Uterus (tissue), 4 donors: ENCODE results near the gene WWOX. TPM values are rescaled to one million over a fixed set of nuclear protein-coding genes. Genes with fewer than 3 reads are reported as not detected.

Source experiments
- DNase-seq, 2 donors: peaks; one replicate each; pipeline ENCODE4 v3.0.0-alpha.2; 2019 to 2020
- H3K27ac ChIP-seq, 2 donors: fragments of 200-600 bp; sonication (generic); 1 replicate in 1 of 2; 2 replicates in 1 of 2; pipeline ENCODE4 v1.5.1; 2016 to 2018
- H3K27me3 ChIP-seq, 2 donors: fragments of 200-600 bp; sonication (generic); one replicate each; pipeline ENCODE4 v1.5.1; 2018 to 2019; ENCODE audit warnings: control low read depth in 1 of 2
- H3K36me3 ChIP-seq, 2 donors: fragments of 200-600 bp; sonication (generic); one replicate each; pipeline ENCODE4 v1.5.1; 2019; ENCODE audit warnings: control low read depth in 1 of 2
- H3K4me1 ChIP-seq, 2 donors: fragments of 200-600 bp; sonication (generic); one replicate each; pipeline ENCODE4 v1.5.1; 2018 to 2019; ENCODE audit warnings: control low read depth in 1 of 2
- H3K4me3 ChIP-seq, 2 donors: fragments of 200-600 bp; sonication (generic); 1 replicate in 1 of 2; 2 replicates in 1 of 2; pipeline ENCODE4 v1.5.1; 2018 to 2019; ENCODE audit warnings: mild to moderate bottlenecking in 1 of 2
- H3K9me3 ChIP-seq, 2 donors: fragments of 200-600 bp; sonication (generic); one replicate each; pipeline ENCODE4 v1.5.1; 2019; ENCODE audit warnings: control low read depth in 1 of 2
- POLR2A ChIP-seq, 2 donors: fragments of 450-650 bp; IDR thresholded peaks; one replicate each; pipeline ENCODE4 v1.6.1; 2016; ENCODE audit warnings: antibody characterized with exemption in 2 of 2, mild to moderate bottlenecking in 1 of 2, moderate library complexity in 1 of 2
- intact Hi-C: fragments of 100-400 bp; cut with DNase I; formaldehyde crosslinking; loops from one replicate; pipeline ENCODE4 v1.15.1; 2023; ENCODE audit warnings: low total_unique reads
- total RNA-seq, 4 donors: library from RNA; depleted of rRNA in 3 of 4; stranded (reverse); fragments of >200 nt in 3 of 4; gene quantifications; one replicate each; pipeline versions ENCODE4 v1.1.0 to v1.2.4, GENCODE V29; 2014 to 2023
- TF ChIP-seq, protein P1 (sequence below), 4 experiments: fragments of 200-600 bp in 2 of 4; fragments of 450-650 bp in 2 of 4; sonication (generic) in 2 of 4; IDR thresholded peaks; one replicate each; pipeline ENCODE4 v1.5.1; 2016 to 2019; ENCODE audit warnings: antibody characterized with exemption in 4 of 4, mild to moderate bottlenecking in 2 of 4, moderate library complexity in 1 of 4
- donor health status: DM: yes; HTN: yes; CAD: no.

Gene WWOX
- total RNA-seq, 4 donors from 2014 or later, result 34.1 to 99.9 (median 55.8) TPM

- intact Hi-C loops, result no loop called here
- H3K9me3 ChIP-seq, result no peaks in the 10 kb centered on the region
- H3K4me3 ChIP-seq, result no peak overlapping the region
- no peaks in the 10 kb centered on the region for H3K36me3 ChIP-seq
- no peaks in the 10 kb centered on the region for H3K4me1 ChIP-seq
- no peak overlapping the region for H3K27ac ChIP-seq
- H3K27me3 ChIP-seq, result no peaks in the 10 kb centered on the region
- TF ChIP-seq, protein P1, sequence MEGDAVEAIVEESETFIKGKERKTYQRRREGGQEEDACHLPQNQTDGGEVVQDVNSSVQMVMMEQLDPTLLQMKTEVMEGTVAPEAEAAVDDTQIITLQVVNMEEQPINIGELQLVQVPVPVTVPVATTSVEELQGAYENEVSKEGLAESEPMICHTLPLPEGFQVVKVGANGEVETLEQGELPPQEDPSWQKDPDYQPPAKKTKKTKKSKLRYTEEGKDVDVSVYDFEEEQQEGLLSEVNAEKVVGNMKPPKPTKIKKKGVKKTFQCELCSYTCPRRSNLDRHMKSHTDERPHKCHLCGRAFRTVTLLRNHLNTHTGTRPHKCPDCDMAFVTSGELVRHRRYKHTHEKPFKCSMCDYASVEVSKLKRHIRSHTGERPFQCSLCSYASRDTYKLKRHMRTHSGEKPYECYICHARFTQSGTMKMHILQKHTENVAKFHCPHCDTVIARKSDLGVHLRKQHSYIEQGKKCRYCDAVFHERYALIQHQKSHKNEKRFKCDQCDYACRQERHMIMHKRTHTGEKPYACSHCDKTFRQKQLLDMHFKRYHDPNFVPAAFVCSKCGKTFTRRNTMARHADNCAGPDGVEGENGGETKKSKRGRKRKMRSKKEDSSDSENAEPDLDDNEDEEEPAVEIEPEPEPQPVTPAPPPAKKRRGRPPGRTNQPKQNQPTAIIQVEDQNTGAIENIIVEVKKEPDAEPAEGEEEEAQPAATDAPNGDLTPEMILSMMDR (IDR thresholded peaks at IDR 0.05), result no peak
- TF ChIP-seq POLR2A (IDR thresholded peaks at IDR 0.05), result no peak
- no peak for DNase-seq
Measured at GRCh38 chr16:78577630-78578029, 478.2 kb downstream of the WWOX start.

DNA sequence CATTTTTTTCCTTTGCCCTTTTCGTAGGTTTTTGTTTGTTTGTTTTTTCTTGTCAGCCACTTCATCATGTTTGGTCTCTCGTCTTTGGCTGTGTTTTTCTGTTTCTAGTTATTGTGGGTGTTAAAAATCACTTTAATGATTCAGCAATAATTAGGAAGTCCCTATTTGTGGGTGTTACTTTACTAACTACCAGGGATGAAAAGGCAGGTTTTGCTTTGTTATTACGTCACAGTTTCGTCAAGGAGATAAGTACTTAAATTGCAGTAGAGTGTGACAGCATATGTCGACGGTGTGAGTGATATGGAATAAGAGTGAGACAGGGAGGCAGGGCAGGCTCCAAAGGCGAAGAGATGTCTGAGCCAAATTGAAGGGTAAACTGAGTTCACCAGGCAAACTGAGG lies 479.6 kb downstream of the WWOX start:
- no peak for DNase-seq
- intact Hi-C loops, result no loop called here
- H3K4me3 ChIP-seq, result no peak overlapping the region
- TF ChIP-seq, protein P1 (IDR thresholded peaks at IDR 0.05), result no peak
- no peak for TF ChIP-seq POLR2A (IDR thresholded peaks at IDR 0.05)
- no peaks in the 10 kb centered on the region for H3K27me3 ChIP-seq
- H3K4me1 ChIP-seq, result no peaks in the 10 kb centered on the region
- no peak overlapping the region for H3K27ac ChIP-seq
- H3K36me3 ChIP-seq, result no peaks in the 10 kb centered on the region
- no peaks in the 10 kb centered on the region for H3K9me3 ChIP-seq

- Histone ChIP-seq H3K4me1 (no peaks in the 10 kb centered on the region), H3K4me3 (no peak overlapping the region), H3K27me3 (no peaks in the 10 kb centered on the region), H3K9me3 (no peaks in the 10 kb centered on the region), H3K27ac (no peak overlapping the region), H3K36me3 (no peaks in the 10 kb centered on the region)
- no peak for DNase-seq
- intact Hi-C loops, result no loop called here
- no peak for TF ChIP-seq POLR2A (IDR thresholded peaks at IDR 0.05)
- TF ChIP-seq, protein P1 (IDR thresholded peaks at IDR 0.05), result no peak
Measured at GRCh38 chr16:78583441-78583840, 484.0 kb downstream of the WWOX start.

DNA sequence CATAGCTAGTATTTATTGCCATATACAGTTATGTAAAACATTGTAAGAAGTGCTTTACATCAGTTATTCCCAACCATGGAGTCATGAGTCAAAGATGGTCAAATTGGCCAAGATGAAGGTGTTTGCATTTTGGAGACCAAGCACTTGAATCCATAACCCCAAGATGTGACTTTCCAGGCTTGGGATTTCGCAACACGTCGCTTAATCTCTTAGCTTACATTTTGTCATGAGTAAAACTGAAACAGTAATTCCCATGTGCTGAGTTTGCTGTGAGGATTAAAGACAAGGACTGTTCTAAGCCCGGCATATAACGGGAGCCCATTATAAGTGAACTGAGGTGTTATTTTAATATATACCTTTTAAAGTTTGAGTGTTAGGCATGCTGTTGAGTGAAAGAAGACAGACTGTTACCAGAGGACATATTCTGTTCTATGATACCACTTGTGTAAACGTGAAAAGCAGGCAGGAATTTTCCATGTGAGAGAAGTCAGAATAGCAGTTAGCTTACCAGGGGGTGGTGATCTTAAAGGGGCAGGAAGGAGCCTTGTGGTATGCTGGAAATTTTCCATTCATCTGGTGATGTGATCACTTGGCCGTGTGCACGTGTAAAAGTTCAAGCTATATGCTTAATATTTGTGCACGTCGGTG lies 484.9 kb downstream of the WWOX start:
- Histone ChIP-seq H3K4me3 (no peak overlapping the region), H3K27ac (no peak overlapping the region), H3K36me3 (no peaks in the 10 kb centered on the region), H3K9me3 (no peaks in the 10 kb centered on the region), H3K27me3 (no peaks in the 10 kb centered on the region), H3K4me1 (no peaks in the 10 kb centered on the region)
- no peak for DNase-seq
- TF ChIP-seq, protein P1 (IDR thresholded peaks at IDR 0.05), result no peak
- TF ChIP-seq POLR2A (IDR thresholded peaks at IDR 0.05), result no peak
- intact Hi-C loops, result no loop called here

DNA sequence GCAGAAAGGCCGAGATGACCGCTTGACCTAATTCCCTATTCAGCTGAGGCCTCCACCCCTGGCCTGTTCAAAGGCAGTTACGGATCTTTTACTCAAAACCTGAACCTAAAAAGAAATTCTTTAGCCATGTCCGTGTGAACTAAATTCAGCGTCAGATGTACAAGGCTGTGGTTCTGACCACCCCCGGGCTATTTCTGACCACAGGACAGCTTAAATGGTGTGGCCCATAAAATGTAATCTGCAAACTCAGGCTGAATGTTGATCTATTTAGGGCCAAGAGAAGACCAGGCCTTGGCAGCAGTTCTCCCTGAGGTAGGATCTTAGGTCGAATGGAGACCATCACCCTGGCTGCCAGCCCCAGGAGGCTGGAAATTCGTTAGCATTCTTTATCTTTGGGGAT lies 485.5 kb downstream of the WWOX start:
- no peak for TF ChIP-seq POLR2A (IDR thresholded peaks at IDR 0.05)
- TF ChIP-seq, protein P1 (IDR thresholded peaks at IDR 0.05), result no peak

More for the DNA sequence above, 485.5 kb downstream of the WWOX start:
- no peaks in the 10 kb centered on the region for H3K36me3 ChIP-seq
- no peak overlapping the region for H3K4me3 ChIP-seq
- no peaks in the 10 kb centered on the region for H3K27me3 ChIP-seq
- H3K9me3 ChIP-seq, result no peaks in the 10 kb centered on the region
- intact Hi-C loops, result no loop called here
- H3K4me1 ChIP-seq, result no peaks in the 10 kb centered on the region
- DNase-seq, result no peak
- H3K27ac ChIP-seq, result no peak overlapping the region
